HepG2 (cell line): ENCODE measurements around the gene SHPK. TPM values are rescaled to one million over a fixed set of nuclear protein-coding genes. Genes with fewer than 3 reads are reported as not detected.

Source experiments
- BCL6 ChIP-seq: IDR thresholded peaks from 2 replicates; pipeline ENCODE4 v1.6.1; 2016; ENCODE audit warnings: missing genetic modification reagents, missing compliant biosample characterization
- FLYWCH1 ChIP-seq: sonication (generic); formaldehyde crosslinking; IDR thresholded peaks from 2 replicates; pipeline ENCODE4 v1.8.1; 2023; ENCODE audit warnings: mild to moderate bottlenecking, missing genetic modification reagents
- HDAC1 ChIP-seq: sonication (generic); formaldehyde crosslinking; IDR thresholded peaks from 2 replicates; pipeline ENCODE4 v1.5.1; 2020; ENCODE audit warnings: mild to moderate bottlenecking, missing genetic modification reagents
- HINFP ChIP-seq: sonication (generic); formaldehyde crosslinking; IDR thresholded peaks from 2 replicates; pipeline ENCODE4 v1.4.0; 2020; ENCODE audit warnings: low read depth, mild to moderate bottlenecking, missing genetic modification reagents
- HMG20B ChIP-seq: conservative IDR thresholded peaks from 2 replicates; pipeline ENCODE4 v1.6.1; 2016; ENCODE audit warnings: missing genetic modification reagents, missing compliant biosample characterization
- HNRNPL ChIP-seq: fragments of 200-400 bp; formaldehyde crosslinking; IDR thresholded peaks from 2 replicates; pipeline ENCODE4 v1.6.1; 2017; ENCODE audit warnings: mild to moderate bottlenecking, low read depth, low read length
- KMT2B ChIP-seq: IDR thresholded peaks from 2 replicates; pipeline ENCODE4 v1.6.1; 2016; ENCODE audit warnings: missing genetic modification reagents, missing compliant biosample characterization
- NPAS2 ChIP-seq: sonication (generic); formaldehyde crosslinking; IDR thresholded peaks from 2 replicates; pipeline ENCODE4 v1.8.0; 2022; ENCODE audit warnings: mild to moderate bottlenecking, missing genetic modification reagents, borderline replicate concordance
- RBAK ChIP-seq: sonication (generic); formaldehyde crosslinking; IDR thresholded peaks from 2 replicates; pipeline ENCODE4 v1.5.1; 2020; ENCODE audit warnings: mild to moderate bottlenecking, missing genetic modification reagents
- RBM22 ChIP-seq: fragments of 200-400 bp; formaldehyde crosslinking; optimal IDR thresholded peaks from 2 replicates; pipeline ENCODE3; 2017; ENCODE audit warnings: mild to moderate bottlenecking, low read length, moderate library complexity
- RERE ChIP-seq: IDR thresholded peaks from 2 replicates; pipeline ENCODE4 v1.6.1; 2016; ENCODE audit warnings: low read depth, missing genetic modification reagents, missing compliant biosample characterization
- RXRB ChIP-seq: IDR thresholded peaks from 2 replicates; pipeline ENCODE4 v1.6.1; 2016; ENCODE audit warnings: borderline replicate concordance, missing genetic modification reagents, missing compliant biosample characterization
- SMYD3 ChIP-seq: sonication (generic); formaldehyde crosslinking; IDR thresholded peaks from 2 replicates; pipeline ENCODE4 v1.8.1; 2023; ENCODE audit warnings: mild to moderate bottlenecking, missing genetic modification reagents
- SRY ChIP-seq: sonication (generic); formaldehyde crosslinking; IDR thresholded peaks from 2 replicates; pipeline ENCODE4 v1.8.0; 2022; ENCODE audit warnings: mild to moderate bottlenecking, missing genetic modification reagents
- ZFP1 ChIP-seq: IDR thresholded peaks from 2 replicates; pipeline ENCODE4 v1.6.1; 2016
- ZNF256 ChIP-seq: sonication (generic); formaldehyde crosslinking; conservative IDR thresholded peaks from 2 replicates; pipeline ENCODE4 v1.4.0; 2020; ENCODE audit warnings: missing genetic modification reagents
- ZNF292 ChIP-seq: sonication (generic); formaldehyde crosslinking; IDR thresholded peaks from 2 replicates; pipeline ENCODE4 v1.8.1; 2022; ENCODE audit warnings: mild to moderate bottlenecking, low read depth, missing genetic modification reagents, borderline replicate concordance
- ZNF598 ChIP-seq: sonication (generic); formaldehyde crosslinking; IDR thresholded peaks from 2 replicates; pipeline ENCODE4 v1.5.1; 2020; ENCODE audit warnings: mild to moderate bottlenecking, missing genetic modification reagents, borderline replicate concordance
- ZNF672 ChIP-seq: sonication (generic); formaldehyde crosslinking; IDR thresholded peaks from 2 replicates; pipeline ENCODE4 v1.8.1; 2022; ENCODE audit warnings: missing genetic modification reagents
- ZNF780A ChIP-seq: sonication (generic); formaldehyde crosslinking; IDR thresholded peaks from 2 replicates; pipeline ENCODE4 v1.8.0; 2022; ENCODE audit warnings: mild to moderate bottlenecking, missing genetic modification reagents, moderate library complexity
- ZSCAN20 ChIP-seq: sonication (generic); formaldehyde crosslinking; IDR thresholded peaks from 2 replicates; pipeline ENCODE4 v1.4.0; 2020; ENCODE audit warnings: missing genetic modification reagents, mild to moderate bottlenecking, borderline replicate concordance
- polyA plus RNA-seq, 8 experiments: library from polyadenylated mRNA; depleted of rRNA in 3 of 8; stranded (reverse) in 7 of 8; unstranded in 1 of 8; fragments of >200 nt; fragmentation: Illumina TruSeq in 4 of 8; extraction: Trizol in 4 of 8; gene quantifications; 2 replicates each; pipeline versions ENCODE4 v1.2.1 to v1.2.3, GENCODE V29; 2011 to 2016; ENCODE audit warnings: low read depth in 4 of 8, missing spikeins in 1 of 8, mixed read lengths in 1 of 8; ENCODE audit not compliant: insufficient read depth in 1 of 8
- total RNA-seq, 5 experiments: library from RNA; depleted of rRNA; stranded (reverse); fragments of >200 nt; fragmentation: Illumina TruSeq; extraction: Trizol; gene quantifications; 2 replicates each; pipeline ENCODE4 v1.2.3, GENCODE V29; 2016; ENCODE audit warnings: low read depth in 1 of 5

The SHPK gene
- total and polyA plus RNA-seq, 2 of the 13 experiments (the other 11 are each of a cell fraction or from before 2014, with no cell fraction given), result 16.2 to 30.9 TPM

- TF ChIP-seq RERE (CRISPR knock-in tag) (no peak), RBAK (CRISPR knock-in tag) (no peak), RXRB (CRISPR knock-in tag) (peak; percentile 48; the same call in 1 of the 2 replicates), HMG20B (CRISPR knock-in tag) (0 out of 2 replicates have a peak, but pooled peaks have one; percentile 44), ZNF598 (CRISPR knock-in tag) (no peak), RBM22 (no peak), HINFP (CRISPR knock-in tag) (no peak), BCL6 (CRISPR knock-in tag) (peak; percentile 79), HNRNPL (no peak), HDAC1 (peak; percentile 68), SMYD3 (CRISPR knock-in tag) (no peak), ZSCAN20 (CRISPR knock-in tag) (no peak), FLYWCH1 (CRISPR knock-in tag) (no peak), ZNF672 (no peak), KMT2B (CRISPR knock-in tag) (no peak), ZNF292 (CRISPR knock-in tag) (no peak), NPAS2 (CRISPR knock-in tag) (no peak), ZFP1 (CRISPR knock-in tag) (0 out of 2 replicates have a peak, but pooled peaks have one; percentile 38), ZNF780A (CRISPR knock-in tag) (no peak), SRY (no peak), ZNF256 (no peak)
Measured at GRCh38 chr17:3641717-3642486, 5.9 kb upstream of the SHPK start (continued).
